ENCODE measurements around the gene ABCE1.
"Not testable (repeated sequence)": the region's sequence is repeated elsewhere in the genome, so short reads cannot be mapped to it uniquely, and the experiment has no call there.

Gene ABCE1

GRCh38 chr4:145103496-145103895, 5.4 kb downstream of the ABCE1 start:
- DNase-seq = no peak

DNA sequence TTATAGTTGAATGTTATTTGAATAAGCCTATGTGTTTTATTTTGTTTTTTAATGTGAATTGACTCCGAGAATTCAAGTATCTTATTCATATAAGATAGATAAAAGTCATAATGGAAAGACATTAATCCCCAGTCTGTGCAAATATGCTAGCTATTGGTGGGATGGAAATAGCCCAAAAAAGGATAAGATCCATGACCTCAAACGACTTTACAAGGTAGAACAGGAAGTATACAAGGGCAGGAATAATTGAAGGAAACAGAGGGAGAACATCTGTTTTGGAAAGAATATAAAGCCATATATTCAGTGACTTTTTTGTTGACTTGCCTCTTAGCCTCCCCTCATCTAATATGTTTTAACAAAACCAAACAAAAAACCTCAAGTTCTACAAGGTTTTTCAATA, 9.0 kb downstream of the ABCE1 start:
- DNase-seq = no peak

- DNase-seq = no peak
Observed at GRCh38 chr4:145108128-145108527, 10.0 kb downstream of the ABCE1 start.

DNA sequence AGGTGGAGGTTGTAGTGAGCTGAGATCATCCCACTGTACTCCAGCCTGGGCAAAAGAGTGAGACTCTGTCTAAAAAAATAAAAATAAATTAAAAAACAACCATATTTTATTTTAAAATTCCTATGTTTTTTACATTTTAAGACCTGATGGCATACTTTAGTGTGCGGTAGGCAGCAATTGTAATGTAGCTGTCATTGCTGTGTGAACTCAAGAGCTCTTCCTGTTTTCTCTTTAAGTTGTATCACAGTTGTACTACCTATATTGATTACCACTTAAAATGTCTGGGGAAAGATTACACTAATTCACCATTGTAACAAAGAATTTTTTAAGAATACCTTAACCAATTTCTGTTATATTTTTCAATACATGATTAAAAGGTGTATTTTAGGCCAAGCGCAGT, 27.3 kb downstream of the ABCE1 start:
- no peak for DNase-seq

DNA sequence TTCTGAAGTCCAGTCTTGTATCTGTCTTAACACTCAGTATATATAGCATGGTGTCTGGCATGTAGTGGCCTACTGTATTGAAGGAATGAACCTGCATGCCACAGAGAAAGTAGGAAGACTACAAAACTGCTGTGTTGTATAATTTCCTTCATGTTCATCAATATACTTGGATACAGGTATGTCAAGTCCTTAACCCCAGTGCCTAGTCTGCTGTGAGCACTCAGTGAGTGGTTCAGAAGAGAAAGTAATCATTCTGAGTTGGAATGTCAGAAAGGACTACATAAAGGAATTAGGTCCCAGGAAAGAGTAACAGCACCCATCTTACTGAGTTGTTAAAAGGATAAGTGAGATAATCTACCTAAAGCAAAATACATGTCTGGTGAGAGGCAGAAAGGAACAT, 32.0 kb downstream of the ABCE1 start:
- DNase-seq = no peak

GRCh38 chr4:145130788-145131399, 32.8 kb downstream of the ABCE1 start:
- DNase-seq = no peak

DNA sequence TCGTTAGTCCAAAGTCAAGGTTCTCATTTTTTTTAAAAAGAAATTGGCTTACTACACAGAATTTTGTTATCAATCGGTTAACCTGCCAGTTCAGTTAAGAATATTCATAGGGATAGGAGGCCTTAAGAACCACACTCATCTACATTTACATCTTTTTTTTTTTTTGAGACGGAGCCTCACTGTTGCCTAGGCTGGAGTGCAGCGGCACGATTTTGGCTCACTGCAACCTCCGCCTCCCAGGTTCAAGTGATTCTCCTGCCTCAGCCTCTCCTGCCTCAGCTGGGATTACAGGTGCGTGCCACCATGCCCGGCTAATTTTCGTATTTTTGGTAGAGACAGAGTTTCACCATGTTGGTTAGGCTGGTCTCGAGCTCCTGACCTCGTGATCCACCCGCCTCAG, 33.7 kb downstream of the ABCE1 start:
- no peak for DNase-seq

DNA sequence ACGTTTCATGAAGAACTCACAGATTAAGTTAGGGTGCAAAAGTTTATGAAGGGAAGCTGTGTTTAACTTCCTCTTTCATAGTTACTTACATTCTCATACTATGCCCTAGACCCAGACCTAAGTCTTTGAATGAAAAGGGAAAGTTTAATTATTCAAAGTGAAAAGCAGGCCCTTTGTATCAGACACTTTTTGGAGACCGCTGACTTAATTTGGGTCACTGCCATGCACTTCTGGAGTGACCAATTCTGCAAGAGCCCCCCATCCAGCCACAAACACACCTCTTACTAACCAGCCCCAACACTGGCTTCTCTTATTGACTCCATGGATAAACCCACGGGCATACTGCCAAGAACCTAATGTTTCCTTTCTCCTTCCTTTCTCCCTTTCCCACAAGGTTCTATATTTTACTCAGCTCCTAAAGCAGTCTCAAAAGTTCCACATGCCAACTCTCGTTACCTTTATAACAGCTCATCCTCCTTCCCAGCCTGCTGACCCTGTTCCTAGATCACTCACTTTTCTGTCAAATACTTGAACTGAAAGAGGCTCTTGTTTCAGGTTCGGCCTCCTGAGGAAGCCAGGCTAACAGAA, 34.5 kb downstream of the ABCE1 start:
- no peak for DNase-seq

DNA sequence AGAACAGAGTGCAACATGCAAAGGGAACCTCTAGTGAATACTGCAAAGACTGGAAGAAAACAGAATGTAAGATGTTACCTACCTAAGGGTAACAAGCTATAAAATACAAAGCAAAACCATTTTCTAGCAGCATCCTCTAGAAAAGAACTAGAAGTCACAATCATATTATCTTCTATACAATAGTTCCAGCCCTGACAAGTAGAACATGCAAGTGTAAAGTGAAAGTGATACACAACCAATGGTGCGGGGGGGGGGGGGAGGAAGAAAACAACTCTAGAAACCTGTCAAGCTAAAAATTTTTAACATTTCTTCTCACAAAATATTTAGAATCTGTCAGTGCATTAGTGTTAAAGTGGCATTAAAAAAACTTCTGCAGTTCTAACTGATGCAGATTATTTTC, 38.1 kb downstream of the ABCE1 start:
- DNase-seq = not testable (repeated sequence)

DNA sequence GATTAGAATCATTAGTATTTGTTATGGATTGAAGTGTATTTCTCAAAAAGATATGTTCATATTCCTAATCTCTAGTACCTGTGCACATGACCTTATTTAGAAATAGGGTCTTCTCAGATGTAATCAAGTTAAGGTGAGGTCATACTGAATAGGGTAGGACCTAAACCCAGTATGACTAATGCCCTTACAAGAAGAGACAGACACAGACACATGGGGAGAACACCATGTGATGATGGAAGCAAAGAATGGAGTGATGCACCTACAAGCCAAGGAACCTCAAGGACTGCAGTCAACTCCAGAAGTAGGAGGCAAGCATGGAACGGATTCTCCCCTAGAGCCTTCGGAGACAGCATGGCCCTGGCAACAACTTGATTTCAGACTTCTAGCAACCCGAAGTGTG, 50.9 kb downstream of the ABCE1 start:
- DNase-seq = no peak

DNA sequence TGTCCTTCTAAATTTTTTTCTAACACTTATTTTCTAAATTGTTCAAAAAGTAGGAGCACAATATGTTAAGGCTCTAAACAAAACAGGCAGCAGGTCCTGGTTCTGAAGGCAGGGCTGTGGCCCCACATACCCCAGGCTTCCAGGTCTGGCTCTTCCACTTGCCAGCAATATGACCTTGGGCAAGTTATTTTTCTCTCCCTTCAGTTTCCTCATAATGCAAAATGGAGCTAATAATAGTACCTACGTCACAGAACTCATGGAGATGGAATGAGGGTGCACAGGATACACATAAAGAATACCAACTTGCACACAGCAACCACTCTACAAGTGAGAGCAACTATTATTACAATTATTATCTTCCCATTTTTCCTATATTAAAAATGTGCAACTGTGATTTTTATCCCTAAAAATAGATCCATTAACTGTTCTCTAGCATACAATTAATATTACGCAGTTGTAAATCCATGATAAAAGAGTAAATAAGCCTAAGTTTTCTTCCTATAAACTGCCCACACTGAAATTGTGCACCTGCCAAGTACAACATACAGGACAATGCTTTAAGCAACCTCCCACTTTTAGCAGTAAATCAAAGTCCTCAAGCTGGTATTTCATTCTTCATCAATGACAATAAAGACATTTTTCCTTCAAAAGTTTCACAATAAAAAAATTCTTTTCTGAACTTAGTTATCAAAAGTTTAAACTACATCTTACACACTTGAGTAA, 55.2 kb downstream of the ABCE1 start:
- no peak for DNase-seq

GRCh38 chr4:145153904-145154298, 55.8 kb downstream of the ABCE1 start:
- no peak for DNase-seq

- no peak for DNase-seq
Observed at GRCh38 chr4:145154573-145154972, 56.5 kb downstream of the ABCE1 start.

- no peak for DNase-seq
Observed at GRCh38 chr4:145155268-145155870, 57.3 kb downstream of the ABCE1 start.

GRCh38 chr4:145156986-145157385, 58.9 kb downstream of the ABCE1 start:
- no peak for DNase-seq

- no peak for DNase-seq
Observed at GRCh38 chr4:145161549-145161948, 63.4 kb downstream of the ABCE1 start.

GRCh38 chr4:145167887-145168286, 69.8 kb downstream of the ABCE1 start:
- DNase-seq = no peak

- DNase-seq = no peak
Observed at GRCh38 chr4:145168581-145169187, 70.6 kb downstream of the ABCE1 start.

- no peak for DNase-seq
Observed at GRCh38 chr4:145170223-145170622, 72.1 kb downstream of the ABCE1 start.

DNA sequence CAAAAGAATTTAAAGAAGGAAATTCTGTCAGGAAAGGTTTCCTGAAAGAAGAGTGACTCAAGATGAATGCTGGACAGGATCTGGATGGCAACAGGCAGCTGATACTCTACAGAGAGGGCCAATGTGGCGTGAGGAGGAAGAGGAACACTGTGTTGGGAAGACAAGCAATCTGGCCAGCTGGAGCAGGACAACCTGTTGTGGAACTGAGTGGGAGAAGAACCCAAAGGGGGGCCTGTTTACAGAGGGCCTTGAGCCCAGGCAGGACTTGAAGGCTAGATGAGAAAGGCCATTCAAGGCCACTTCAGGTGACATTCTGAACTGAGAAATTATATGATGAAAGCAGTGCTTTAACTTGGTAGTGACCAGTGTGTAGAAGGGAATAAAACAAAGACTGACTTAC, 73.8 kb downstream of the ABCE1 start:
- no peak for DNase-seq

DNA sequence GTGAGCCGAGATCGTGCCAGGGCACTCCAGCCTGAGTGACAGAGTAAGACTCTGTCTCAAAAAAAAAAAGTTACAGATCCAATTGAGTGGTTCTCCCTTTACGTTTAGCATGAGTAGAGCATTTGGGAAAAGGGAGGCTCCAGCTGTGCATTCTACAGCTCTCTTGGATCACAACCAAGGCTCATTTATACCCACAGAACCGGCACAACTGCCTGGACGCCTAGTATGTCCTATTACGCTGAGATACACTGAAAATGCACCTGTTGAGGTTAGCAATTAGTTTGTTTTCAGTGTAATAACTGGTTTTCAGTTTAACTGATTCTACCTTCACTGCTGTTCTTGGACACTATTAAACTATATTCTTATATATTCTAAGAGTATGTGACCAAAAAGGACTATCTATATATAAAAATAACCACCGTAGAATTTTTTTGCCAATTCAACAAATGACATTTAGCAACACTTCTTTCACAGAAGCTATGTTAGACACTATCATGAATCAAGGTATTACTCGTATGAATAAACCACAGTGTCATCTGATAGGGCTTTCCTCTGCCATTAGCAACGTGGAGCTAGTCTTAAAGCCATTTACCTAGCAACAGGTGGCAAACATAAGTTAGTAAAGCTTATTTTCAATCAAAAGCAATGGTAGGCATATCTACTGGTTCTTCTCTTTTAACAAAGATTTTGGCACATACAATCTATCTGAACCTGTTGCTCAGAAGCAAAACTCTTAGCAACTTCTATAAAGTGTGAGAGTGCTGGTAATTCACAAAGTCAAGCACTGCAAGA, 78.7 kb downstream of the ABCE1 start:
- DNase-seq = no peak

DNA sequence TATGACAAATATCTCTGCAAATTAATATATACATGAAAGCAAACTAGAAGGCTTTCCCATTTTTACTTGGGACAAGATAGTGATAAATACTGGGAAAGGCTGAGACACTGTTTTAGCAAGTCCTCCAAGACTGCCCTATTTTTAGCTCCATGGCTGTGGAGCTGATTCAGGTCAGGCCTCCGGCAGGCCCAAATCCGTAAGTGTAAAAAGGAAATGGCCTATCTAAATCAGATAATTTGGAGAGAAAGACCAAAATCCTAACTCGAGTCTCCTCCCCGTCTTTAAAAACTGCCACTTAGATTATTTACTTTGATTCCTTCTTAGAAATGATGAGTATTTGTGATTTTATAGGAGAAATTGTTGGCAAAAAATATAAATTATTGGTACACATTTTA, 79.4 kb downstream of the ABCE1 start:
- DNase-seq = no peak
